Thyroid gland (tissue), 4 donors: ENCODE data around the gene ADAMTS16.

ENCODE experiments used
- POLR2A ChIP-seq, 2 donors: fragments of 450-650 bp; IDR thresholded peaks; one replicate each; pipeline ENCODE4 v1.6.1; 2017; ENCODE audit warnings: antibody characterized with exemption in 2 of 2, mild to moderate bottlenecking in 2 of 2, moderate library complexity in 1 of 2
- TF ChIP-seq, protein P1 (sequence below), 6 experiments: fragments of 200-600 bp in 3 of 6; fragments of 450-650 bp in 3 of 6; sonication (generic) in 3 of 6; IDR thresholded peaks; one replicate each; pipeline ENCODE4 v1.5.1; 2016 to 2019; ENCODE audit warnings: antibody characterized with exemption in 6 of 6, mild to moderate bottlenecking in 2 of 6, inconsistent platforms in 1 of 6, moderate library complexity in 1 of 6

GRCh38 chr5:5183933-5184332 is 43.8 kb downstream of the ADAMTS16 start:
- TF ChIP-seq, protein P1, sequence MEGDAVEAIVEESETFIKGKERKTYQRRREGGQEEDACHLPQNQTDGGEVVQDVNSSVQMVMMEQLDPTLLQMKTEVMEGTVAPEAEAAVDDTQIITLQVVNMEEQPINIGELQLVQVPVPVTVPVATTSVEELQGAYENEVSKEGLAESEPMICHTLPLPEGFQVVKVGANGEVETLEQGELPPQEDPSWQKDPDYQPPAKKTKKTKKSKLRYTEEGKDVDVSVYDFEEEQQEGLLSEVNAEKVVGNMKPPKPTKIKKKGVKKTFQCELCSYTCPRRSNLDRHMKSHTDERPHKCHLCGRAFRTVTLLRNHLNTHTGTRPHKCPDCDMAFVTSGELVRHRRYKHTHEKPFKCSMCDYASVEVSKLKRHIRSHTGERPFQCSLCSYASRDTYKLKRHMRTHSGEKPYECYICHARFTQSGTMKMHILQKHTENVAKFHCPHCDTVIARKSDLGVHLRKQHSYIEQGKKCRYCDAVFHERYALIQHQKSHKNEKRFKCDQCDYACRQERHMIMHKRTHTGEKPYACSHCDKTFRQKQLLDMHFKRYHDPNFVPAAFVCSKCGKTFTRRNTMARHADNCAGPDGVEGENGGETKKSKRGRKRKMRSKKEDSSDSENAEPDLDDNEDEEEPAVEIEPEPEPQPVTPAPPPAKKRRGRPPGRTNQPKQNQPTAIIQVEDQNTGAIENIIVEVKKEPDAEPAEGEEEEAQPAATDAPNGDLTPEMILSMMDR (IDR thresholded peaks at IDR 0.05): no peak
- no peak for TF ChIP-seq POLR2A (IDR thresholded peaks at IDR 0.05)
